ENCODE results near the gene AKAP5. TPM values are rescaled to one million over a fixed set of nuclear protein-coding genes. Genes with fewer than 3 reads are reported as not detected.
A peak's percentile ranks its signal among the peaks of the same experiment; 100 is the strongest.

Gene AKAP5
- total RNA-seq, 1 donor from 2014 or later, result 4.3 TPM

DNA sequence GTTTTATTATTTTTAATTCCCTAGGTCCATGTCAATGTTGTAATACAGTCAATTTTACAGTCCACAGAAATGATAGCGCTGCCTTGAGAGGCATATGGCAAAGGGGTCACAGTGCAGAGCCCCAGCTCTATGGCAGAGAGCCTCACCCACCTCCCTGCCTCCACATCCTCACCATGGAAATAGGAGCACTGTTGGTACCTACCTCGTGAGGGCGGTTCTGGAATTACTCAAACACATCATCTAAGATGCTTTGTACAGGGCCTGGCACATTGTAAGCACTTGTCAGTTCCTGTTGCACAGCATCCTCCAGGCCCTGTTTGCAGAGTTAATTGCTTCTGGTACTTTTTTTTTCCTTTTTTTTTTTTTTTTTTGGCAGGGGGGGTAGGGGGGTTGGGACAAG lies 4.1 kb upstream of the AKAP5 start:
- Mint-ChIP-seq H3K4me1 (ENCODE audit: low read depth) (peaks cover 10% of the 10 kb centered on the region), H3K9me3 (ENCODE audit: low read depth) (no peaks in the 10 kb centered on the region), H3K4me3 (ENCODE audit: unreplicated experiment) (no peak overlapping the region), H3K27me3 (ENCODE audit: low read depth) (no peaks in the 10 kb centered on the region), H3K36me3 (ENCODE audit: low read depth) (peaks cover 11% of the 10 kb centered on the region), H3K27ac (ENCODE audit: unreplicated experiment) (no peak overlapping the region)
- DNase-seq (ENCODE audit: low spot score), result no peak
- TF ChIP-seq, protein P1, sequence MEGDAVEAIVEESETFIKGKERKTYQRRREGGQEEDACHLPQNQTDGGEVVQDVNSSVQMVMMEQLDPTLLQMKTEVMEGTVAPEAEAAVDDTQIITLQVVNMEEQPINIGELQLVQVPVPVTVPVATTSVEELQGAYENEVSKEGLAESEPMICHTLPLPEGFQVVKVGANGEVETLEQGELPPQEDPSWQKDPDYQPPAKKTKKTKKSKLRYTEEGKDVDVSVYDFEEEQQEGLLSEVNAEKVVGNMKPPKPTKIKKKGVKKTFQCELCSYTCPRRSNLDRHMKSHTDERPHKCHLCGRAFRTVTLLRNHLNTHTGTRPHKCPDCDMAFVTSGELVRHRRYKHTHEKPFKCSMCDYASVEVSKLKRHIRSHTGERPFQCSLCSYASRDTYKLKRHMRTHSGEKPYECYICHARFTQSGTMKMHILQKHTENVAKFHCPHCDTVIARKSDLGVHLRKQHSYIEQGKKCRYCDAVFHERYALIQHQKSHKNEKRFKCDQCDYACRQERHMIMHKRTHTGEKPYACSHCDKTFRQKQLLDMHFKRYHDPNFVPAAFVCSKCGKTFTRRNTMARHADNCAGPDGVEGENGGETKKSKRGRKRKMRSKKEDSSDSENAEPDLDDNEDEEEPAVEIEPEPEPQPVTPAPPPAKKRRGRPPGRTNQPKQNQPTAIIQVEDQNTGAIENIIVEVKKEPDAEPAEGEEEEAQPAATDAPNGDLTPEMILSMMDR (IDR thresholded peaks at IDR 0.05), result no peak

DNA sequence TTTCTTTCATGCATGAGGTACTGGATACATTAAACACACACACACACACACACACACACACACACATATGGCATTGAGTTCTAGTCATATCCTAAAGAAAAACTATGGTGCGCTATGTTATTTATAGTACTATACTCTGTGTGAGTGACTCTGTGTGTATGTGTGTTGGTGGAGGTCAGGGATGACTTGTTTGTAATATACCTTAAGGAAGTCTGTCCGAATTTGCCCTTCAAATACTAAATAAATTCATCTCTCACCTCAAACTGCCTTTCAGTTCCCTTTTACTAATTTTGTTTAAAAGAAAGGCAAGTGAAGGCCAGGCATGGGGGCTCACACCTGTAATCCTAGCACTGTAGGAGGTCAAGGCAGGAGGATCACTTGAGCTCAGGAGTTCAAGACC lies 2.1 kb upstream of the AKAP5 start:
- DNase-seq (ENCODE audit: low spot score), result no peak
- no peaks in the 10 kb centered on the region for H3K27me3 Mint-ChIP-seq (ENCODE audit: low read depth)
- TF ChIP-seq, protein P1 (IDR thresholded peaks at IDR 0.05), result no peak
- H3K27ac Mint-ChIP-seq (ENCODE audit: unreplicated experiment), result no peak overlapping the region
- peaks cover 12% of the 10 kb centered on the region for H3K4me1 Mint-ChIP-seq (ENCODE audit: low read depth)
- H3K36me3 Mint-ChIP-seq (ENCODE audit: low read depth), result peaks cover 9% of the 10 kb centered on the region
- H3K4me3 Mint-ChIP-seq (ENCODE audit: unreplicated experiment), result no peak overlapping the region
- H3K9me3 Mint-ChIP-seq (ENCODE audit: low read depth), result no peaks in the 10 kb centered on the region

- TF ChIP-seq, protein P1 (IDR thresholded peaks at IDR 0.05), result no peak
- Mint-ChIP-seq H3K4me3 (ENCODE audit: unreplicated experiment) (no peak overlapping the region), H3K27ac (ENCODE audit: unreplicated experiment) (no peak overlapping the region), H3K27me3 (ENCODE audit: low read depth) (no peaks in the 10 kb centered on the region), H3K4me1 (ENCODE audit: low read depth) (peaks cover 12% of the 10 kb centered on the region), H3K36me3 (ENCODE audit: low read depth) (peaks cover 8% of the 10 kb centered on the region), H3K9me3 (ENCODE audit: low read depth) (no peaks in the 10 kb centered on the region)
- no peak for DNase-seq (ENCODE audit: low spot score)
These were observed 1.4 kb upstream of the AKAP5 start for GRCh38 chr14:64463873-64464272.

GRCh38 chr14:64464651-64465050 lies 648 bp upstream of the AKAP5 start:
- Mint-ChIP-seq H3K27ac (ENCODE audit: unreplicated experiment) (peak overlapping the region; percentile 37), H3K27me3 (ENCODE audit: low read depth) (no peaks in the 10 kb centered on the region), H3K9me3 (ENCODE audit: low read depth) (no peaks in the 10 kb centered on the region), H3K4me3 (ENCODE audit: unreplicated experiment) (peak overlapping the region; percentile 72), H3K4me1 (ENCODE audit: low read depth) (peaks cover 12% of the 10 kb centered on the region), H3K36me3 (ENCODE audit: low read depth) (peaks cover 2% of the 10 kb centered on the region)
- TF ChIP-seq, protein P1 (IDR thresholded peaks at IDR 0.05), result no peak
- no peak for DNase-seq (ENCODE audit: low spot score)

- peaks cover under 1% of the 10 kb centered on the region for H3K36me3 Mint-ChIP-seq (ENCODE audit: low read depth)
- H3K4me3 Mint-ChIP-seq (ENCODE audit: unreplicated experiment), result peak overlapping the region; percentile 71
- peak overlapping the region; percentile 15 for H3K27ac Mint-ChIP-seq (ENCODE audit: unreplicated experiment)
- H3K4me1 Mint-ChIP-seq (ENCODE audit: low read depth), result peaks cover 12% of the 10 kb centered on the region
- no peaks in the 10 kb centered on the region for H3K9me3 Mint-ChIP-seq (ENCODE audit: low read depth)
- DNase-seq (ENCODE audit: low spot score), result no peak
- TF ChIP-seq, protein P1 (IDR thresholded peaks at IDR 0.05), result peak; percentile 72
- no peaks in the 10 kb centered on the region for H3K27me3 Mint-ChIP-seq (ENCODE audit: low read depth)
These were observed 694 bp downstream of the AKAP5 start for GRCh38 chr14:64465831-64466554.

All from chondrocyte (in vitro differentiated cells).